Mesenchymal stem cell (in vitro differentiated cells and primary cell): Measurements from ENCODE around the gene VMP1.
"Not testable (repeated sequence)": the region's sequence is repeated elsewhere in the genome, so short reads cannot be mapped to it uniquely, and the experiment has no call there.

Source experiments
- DNase-seq: peaks from one replicate; pipeline ENCODE4 v3.0.0-alpha.2; 2013
- H2AFZ ChIP-seq: one replicate; pipeline ENCODE4 v1.6.1; 2013; ENCODE audit warnings: low read depth, mild to moderate bottlenecking, control low read depth, inconsistent platforms, low read length, moderate library complexity
- H2AK5ac ChIP-seq: 2 replicates; pipeline ENCODE4 v1.6.1; 2013; ENCODE audit warnings: low read length, moderate library complexity, mild to moderate bottlenecking, inconsistent platforms; ENCODE audit not compliant: severe bottlenecking
- H2BK120ac ChIP-seq: one replicate; pipeline ENCODE4 v1.6.1; 2013; ENCODE audit warnings: low read depth, mild to moderate bottlenecking, inconsistent platforms, low read length, moderate library complexity
- H2BK12ac ChIP-seq, 2 experiments: one replicate each; pipeline ENCODE4 v1.6.1; 2013; ENCODE audit warnings: inconsistent platforms in 2 of 2, low read length in 2 of 2, mild to moderate bottlenecking in 2 of 2, moderate library complexity in 2 of 2, control low read depth in 1 of 2
- H2BK15ac ChIP-seq: one replicate; pipeline ENCODE4 v1.6.1; 2013; ENCODE audit warnings: mild to moderate bottlenecking, low read depth, inconsistent platforms; ENCODE audit not compliant: poor library complexity, severe bottlenecking
- H2BK5ac ChIP-seq: 2 replicates; pipeline ENCODE4 v1.6.1; 2013; ENCODE audit warnings: low read depth, mild to moderate bottlenecking, low read length, control low read depth, inconsistent platforms; ENCODE audit not compliant: poor library complexity, severe bottlenecking
- H3K14ac ChIP-seq, 2 experiments: one replicate each; pipeline ENCODE4 v1.6.1; 2013; ENCODE audit warnings: inconsistent platforms in 2 of 2, low read length in 2 of 2, control low read depth in 1 of 2, mild to moderate bottlenecking in 1 of 2, moderate library complexity in 1 of 2
- H3K18ac ChIP-seq, 2 experiments: one replicate each; pipeline ENCODE4 v1.6.1; 2013; ENCODE audit warnings: inconsistent platforms in 2 of 2, low read length in 2 of 2, control low read depth in 1 of 2, low read depth in 1 of 2, mild to moderate bottlenecking in 1 of 2
- H3K23ac ChIP-seq, 2 experiments: one replicate each; pipeline ENCODE4 v1.6.1; 2013; ENCODE audit warnings: inconsistent platforms in 2 of 2, low read length in 2 of 2, mild to moderate bottlenecking in 2 of 2, moderate library complexity in 2 of 2, control low read depth in 1 of 2
- H3K27ac ChIP-seq: 2 replicates; pipeline ENCODE4 v1.5.1; 2013; ENCODE audit warnings: mild to moderate bottlenecking, moderate library complexity, low read length, control low read depth, inconsistent platforms; ENCODE audit not compliant: poor library complexity, severe bottlenecking
- H3K27me3 ChIP-seq, 2 experiments: 2 replicates each; pipeline versions ENCODE4 v1.6.1 to v1.7.0; 2013; ENCODE audit warnings: low read length in 2 of 2, mild to moderate bottlenecking in 2 of 2, moderate library complexity in 2 of 2, control low read depth in 1 of 2, inconsistent platforms in 1 of 2; ENCODE audit not compliant: control insufficient read depth in 1 of 2, insufficient read depth in 1 of 2
- H3K36me3 ChIP-seq, 2 experiments: 2 replicates each; pipeline versions ENCODE4 v1.6.1 to v1.7.0; 2013; ENCODE audit warnings: low read length in 2 of 2, control low read depth in 1 of 2, inconsistent platforms in 1 of 2, low read depth in 1 of 2, mild to moderate bottlenecking in 1 of 2; ENCODE audit not compliant: insufficient read depth in 2 of 2, control insufficient read depth in 1 of 2
- H3K4ac ChIP-seq, 2 experiments: one replicate each; pipeline ENCODE4 v1.6.1; 2013; ENCODE audit warnings: inconsistent platforms in 2 of 2, low read length in 2 of 2, mild to moderate bottlenecking in 2 of 2, moderate library complexity in 2 of 2, control low read depth in 1 of 2, low read depth in 1 of 2
- H3K4me1 ChIP-seq: 2 replicates; pipeline ENCODE4 v1.6.1; 2013; ENCODE audit warnings: low read depth, low read length, control low read depth; ENCODE audit not compliant: control insufficient read depth, insufficient read depth
- H3K4me2 ChIP-seq: 2 replicates; pipeline ENCODE4 v1.6.1; 2013; ENCODE audit warnings: low read length, mild to moderate bottlenecking, inconsistent platforms; ENCODE audit not compliant: poor library complexity, severe bottlenecking
- H3K4me3 ChIP-seq, 2 experiments: 2 replicates each; pipeline versions ENCODE4 v1.5.1 to v1.7.0; 2013; ENCODE audit warnings: low read length in 2 of 2, mild to moderate bottlenecking in 2 of 2, control low read depth in 1 of 2, low read depth in 1 of 2; ENCODE audit not compliant: insufficient read depth in 1 of 2
- H3K79me1 ChIP-seq: replicated peaks from 2 replicates; pipeline ENCODE4 v1.6.1; 2013; ENCODE audit warnings: mild to moderate bottlenecking, control low read depth, low read length, inconsistent platforms; ENCODE audit not compliant: poor library complexity, severe bottlenecking
- H3K9ac ChIP-seq: 2 replicates; pipeline ENCODE4 v1.7.0; 2013; ENCODE audit warnings: mild to moderate bottlenecking, low read length, moderate library complexity
- H3K9me3 ChIP-seq: 2 replicates; pipeline ENCODE4 v1.7.0; 2013; ENCODE audit warnings: mild to moderate bottlenecking, low read length; ENCODE audit not compliant: control insufficient read depth
- H4K8ac ChIP-seq: one replicate; pipeline ENCODE4 v1.6.1; 2013; ENCODE audit warnings: inconsistent platforms, mild to moderate bottlenecking, low read length, moderate library complexity
- H4K91ac ChIP-seq: one replicate; pipeline ENCODE4 v1.6.1; 2013; ENCODE audit warnings: mild to moderate bottlenecking, low read length, inconsistent platforms
- WGBS: methylation state at CpG from one replicate; pipeline ENCODE4 v1.1.7; 2013; ENCODE audit warnings: mixed read lengths; 5-methylcytosine and 5-hydroxymethylcytosine counted together

VMP1 gene

DNA sequence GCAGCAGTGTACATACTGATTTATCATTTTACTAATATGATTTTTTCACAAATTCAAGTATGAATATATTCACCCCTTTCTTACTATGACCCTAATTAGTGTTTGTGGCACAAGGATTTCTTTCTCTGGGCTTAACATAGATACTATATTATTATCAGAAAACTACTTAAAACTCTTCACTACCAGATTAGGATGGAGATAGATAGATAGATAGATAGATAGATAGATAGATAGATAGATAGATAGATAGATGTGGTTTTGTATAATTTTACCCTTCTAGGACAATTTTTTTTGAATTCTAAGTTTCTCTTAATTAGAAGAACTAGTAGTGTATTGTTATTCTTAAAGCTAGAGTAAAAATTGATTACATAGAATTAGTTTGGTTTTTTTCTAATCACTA lies 49.6 kb downstream of the VMP1 start:
- Histone ChIP-seq H4K8ac (no peak overlapping the region), H2AFZ (no peak overlapping the region), H2AK5ac (no peak overlapping the region), H2BK12ac (no peak overlapping the region), H3K9ac (peak overlapping the region; percentile 70), H3K36me3 (peaks cover 0 to 11% of the 10 kb centered on the region in 2 experiments), H3K23ac (no peak overlapping the region), H3K9me3 (no peaks in the 10 kb centered on the region), H2BK15ac (no peak overlapping the region), H3K18ac (no peak overlapping the region), H3K79me1 (no peaks in the 10 kb centered on the region), H3K4me2 (no peak overlapping the region), H4K91ac (no peak overlapping the region), H2BK120ac (no peak overlapping the region), H3K27ac (peak overlapping the region; percentile 98), H3K4me1 (peaks cover 10% of the 10 kb centered on the region), H2BK5ac (peak overlapping the region; percentile 57), H3K27me3 (no peaks in the 10 kb centered on the region), H3K14ac (no peak overlapping the region), H3K4ac (no peak overlapping the region), H3K4me3 (no peak overlapping the region)
- no peak for DNase-seq

DNA sequence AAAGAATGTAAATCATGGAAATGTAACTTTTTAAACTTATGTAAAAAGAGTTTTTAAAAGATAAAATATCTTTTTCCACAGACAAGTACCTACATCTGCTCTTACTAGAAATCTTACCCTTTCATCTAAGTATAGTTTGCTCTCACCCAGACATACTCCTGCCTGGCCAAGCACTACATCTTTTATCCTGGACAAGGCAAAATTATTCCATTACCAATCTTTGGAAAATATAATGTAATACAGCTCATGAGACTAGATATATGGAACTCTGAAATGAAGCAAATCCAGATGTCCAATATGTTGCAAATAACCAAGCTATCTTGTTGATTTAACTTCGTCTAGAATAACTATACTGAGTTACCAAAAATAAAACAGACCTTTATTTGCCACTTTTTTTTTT lies 50.0 kb downstream of the VMP1 start:
- Histone ChIP-seq H3K9me3 (no peaks in the 10 kb centered on the region), H3K36me3 (peaks cover 0 to 11% of the 10 kb centered on the region in 2 experiments), H4K91ac (no peak overlapping the region), H2BK15ac (no peak overlapping the region), H3K27me3 (no peaks in the 10 kb centered on the region), H2BK5ac (peak overlapping the region; percentile 57), H3K4me2 (no peak overlapping the region), H2AFZ (no peak overlapping the region), H3K4me1 (peaks cover 10% of the 10 kb centered on the region), H2AK5ac (no peak overlapping the region), H2BK12ac (no peak overlapping the region), H3K23ac (no peak overlapping the region), H3K27ac (peak overlapping the region; percentile 71), H3K4me3 (no peak overlapping the region), H3K9ac (peak overlapping the region; percentile 70), H3K14ac (no peak overlapping the region), H3K18ac (no peak overlapping the region), H3K4ac (no peak overlapping the region), H3K79me1 (no peaks in the 10 kb centered on the region), H2BK120ac (no peak overlapping the region), H4K8ac (no peak overlapping the region)
- WGBS, result no CpG with 5 or more reads among the region's 1 CpG
- no peak for DNase-seq

- no peak overlapping the region for H3K4ac ChIP-seq
- peak overlapping the region in 1 of 2 experiments; percentile 54 for H3K18ac ChIP-seq
- H3K36me3 ChIP-seq, result peaks cover 0 to 11% of the 10 kb centered on the region in 2 experiments
- no peak for DNase-seq
- H3K27me3 ChIP-seq, result no peaks in the 10 kb centered on the region
- H2BK15ac ChIP-seq, result no peak overlapping the region
- H2BK120ac ChIP-seq, result no peak overlapping the region
- no peak overlapping the region for H3K4me3 ChIP-seq
- H3K27ac ChIP-seq, result peak overlapping the region; percentile 71
- no peaks in the 10 kb centered on the region for H3K79me1 ChIP-seq
- H2BK5ac ChIP-seq, result peak overlapping the region; percentile 12
- peaks cover 9% of the 10 kb centered on the region for H3K4me1 ChIP-seq
- WGBS, result 100% methylated on average over 1 of the region's 2 CpGs
- peak overlapping the region; percentile 72 for H2AK5ac ChIP-seq
- no peak overlapping the region for H2AFZ ChIP-seq
- peak overlapping the region; percentile 57 for H4K91ac ChIP-seq
- H4K8ac ChIP-seq, result no peak overlapping the region
- no peaks in the 10 kb centered on the region for H3K9me3 ChIP-seq
- H3K4me2 ChIP-seq, result no peak overlapping the region
- H3K23ac ChIP-seq, result no peak overlapping the region
- H3K9ac ChIP-seq, result no peak overlapping the region
- H2BK12ac ChIP-seq, result peak overlapping the region; percentile 2 to 23
- no peak overlapping the region for H3K14ac ChIP-seq
Observed at GRCh38 chr17:59757881-59758385, 50.5 kb downstream of the VMP1 start.

DNA sequence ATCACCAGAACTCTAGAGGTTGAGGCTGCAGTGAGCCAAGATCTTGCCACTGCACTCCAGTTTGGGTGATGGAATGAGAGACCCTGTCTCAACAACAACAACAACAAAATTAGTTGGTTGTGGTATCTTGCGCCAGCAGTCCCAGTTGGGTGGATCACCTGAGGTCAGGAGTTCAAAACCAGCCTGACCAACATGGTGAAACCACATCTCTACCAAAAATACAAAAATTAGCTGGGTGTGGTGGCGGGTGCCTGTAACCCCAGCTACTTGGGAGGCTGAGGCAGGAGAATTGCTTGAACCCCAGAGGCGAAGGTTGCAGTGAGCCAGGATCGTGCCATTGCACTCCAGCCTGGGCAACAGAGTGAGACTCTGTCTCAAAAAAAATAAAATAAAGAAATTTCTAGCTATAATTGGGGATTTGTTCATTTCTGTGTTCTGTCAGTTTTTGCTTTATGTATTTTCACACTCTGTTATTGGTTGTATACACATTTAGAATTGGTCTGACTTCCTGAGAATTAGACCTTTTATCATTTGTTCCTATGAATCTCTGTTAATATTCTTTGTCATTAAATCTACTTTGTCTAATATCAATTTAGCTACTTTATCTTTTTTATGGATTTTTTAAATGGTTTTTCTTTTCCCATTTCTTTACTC lies 51.7 kb downstream of the VMP1 start:
- not testable (repeated sequence) for H3K9me3 ChIP-seq, H3K18ac ChIP-seq, H3K4me3 ChIP-seq, H3K23ac ChIP-seq, DNase-seq, H3K14ac ChIP-seq, H3K4me1 ChIP-seq, H3K27me3 ChIP-seq, H2BK120ac ChIP-seq, H3K4me2 ChIP-seq, H4K8ac ChIP-seq, H3K4ac ChIP-seq, H2BK15ac ChIP-seq, H3K9ac ChIP-seq, H4K91ac ChIP-seq, H2AFZ ChIP-seq, H3K79me1 ChIP-seq
- Histone ChIP-seq H2AK5ac (peak overlapping the region; percentile 7), H3K27ac (peak overlapping the region; percentile 71), H3K36me3 (peaks cover 0 to 11% of the 10 kb centered on the region in 2 experiments), H2BK5ac (peak overlapping the region; percentile 19), H2BK12ac (peak overlapping the region in 1 of 2 experiments; percentile 4)
- 100% methylated on average over 3 of the region's 4 CpGs for WGBS
